Endodermal cell (in vitro differentiated cells): ENCODE results near the gene BTG2. TPM values are rescaled to one million over a fixed set of nuclear protein-coding genes. Genes with fewer than 3 reads are reported as not detected.

Experiments
- DNase-seq: peaks from one replicate; pipeline ENCODE4 v3.0.0-alpha.2; 2017
- H3K27ac ChIP-seq: 2 replicates; pipeline ENCODE4 v1.5.1; 2013; ENCODE audit warnings: mild to moderate bottlenecking, low read depth, low read length, moderate library complexity
- H3K27me3 ChIP-seq: 2 replicates; pipeline ENCODE4 v1.6.1; 2013; ENCODE audit warnings: mild to moderate bottlenecking, low read length, moderate library complexity; ENCODE audit not compliant: insufficient read depth, control insufficient read depth, poor library complexity, severe bottlenecking
- H3K36me3 ChIP-seq: 2 replicates; pipeline ENCODE4 v1.7.0; 2013; ENCODE audit warnings: mild to moderate bottlenecking, low read length, moderate library complexity; ENCODE audit not compliant: control insufficient read depth, insufficient read depth
- H3K4me1 ChIP-seq: one replicate; pipeline ENCODE4 v1.7.0; 2013; ENCODE audit warnings: low read length; ENCODE audit not compliant: control insufficient read depth, insufficient read depth
- H3K4me3 ChIP-seq: 2 replicates; pipeline ENCODE4 v1.5.1; 2013; ENCODE audit warnings: mild to moderate bottlenecking, low read length, moderate library complexity
- H3K9ac ChIP-seq: 2 replicates; pipeline ENCODE4 v1.6.1; 2013; ENCODE audit warnings: mild to moderate bottlenecking, low read length, moderate library complexity; ENCODE audit not compliant: poor library complexity, severe bottlenecking; ENCODE audit errors: extremely low read depth
- H3K9me3 ChIP-seq: 2 replicates; pipeline ENCODE4 v1.6.1; 2013; ENCODE audit warnings: mild to moderate bottlenecking, low read length, moderate library complexity; ENCODE audit not compliant: control insufficient read depth
- H3K27ac Mint-ChIP-seq: 2 replicates; pipeline ENCODE4 v1.8.0; 2020; ENCODE audit warnings: mixed read lengths
- H3K27me3 Mint-ChIP-seq: 2 replicates; pipeline ENCODE4 v1.8.0; 2021; ENCODE audit warnings: mild to moderate bottlenecking, mixed read lengths; ENCODE audit not compliant: insufficient read depth
- H3K36me3 Mint-ChIP-seq: 2 replicates; pipeline ENCODE4 v1.8.0; 2020; ENCODE audit warnings: low read depth, mixed read lengths
- H3K4me1 Mint-ChIP-seq: 2 replicates; pipeline ENCODE4 v1.8.0; 2020; ENCODE audit warnings: mixed read lengths
- H3K4me3 Mint-ChIP-seq: 2 replicates; pipeline ENCODE4 v1.8.0; 2020; ENCODE audit warnings: mild to moderate bottlenecking, moderate library complexity, mixed read lengths
- H3K9me3 Mint-ChIP-seq: 2 replicates; pipeline ENCODE4 v1.8.0; 2020; ENCODE audit warnings: mild to moderate bottlenecking, mixed read lengths
- CTCF ChIP-seq: fragments of 200-600 bp; sonication (generic); conservative IDR thresholded peaks from 2 replicates; pipeline ENCODE4 v1.5.0; 2021; ENCODE audit warnings: antibody characterized with exemption, mild to moderate bottlenecking
- WGBS, 2 experiments: methylation state at CpG; one replicate each; pipeline versions ENCODE4 v1.1.5 to v1.1.7; 2013; ENCODE audit warnings: missing lambda C conversion rate in 2 of 2, mixed read lengths in 1 of 2; ENCODE audit not compliant: insufficient coverage in 1 of 2, insufficient read length in 1 of 2; 5-methylcytosine and 5-hydroxymethylcytosine counted together
- total RNA-seq, 2 donors: library from RNA; stranded (reverse); fragmentation: NEBNext Ultra II Directional in 1 of 2; extraction: Animal tissue kit (Norgen Biotek cat#: 25700) in 1 of 2; gene quantifications; 2 replicates in 1 of 2; 3 replicates in 1 of 2; pipeline ENCODE4 v1.2.1, GENCODE V29; 2021

The BTG2 gene
- total RNA-seq, 2 donors from 2014 or later: 49.8 to 54.6 TPM

DNA sequence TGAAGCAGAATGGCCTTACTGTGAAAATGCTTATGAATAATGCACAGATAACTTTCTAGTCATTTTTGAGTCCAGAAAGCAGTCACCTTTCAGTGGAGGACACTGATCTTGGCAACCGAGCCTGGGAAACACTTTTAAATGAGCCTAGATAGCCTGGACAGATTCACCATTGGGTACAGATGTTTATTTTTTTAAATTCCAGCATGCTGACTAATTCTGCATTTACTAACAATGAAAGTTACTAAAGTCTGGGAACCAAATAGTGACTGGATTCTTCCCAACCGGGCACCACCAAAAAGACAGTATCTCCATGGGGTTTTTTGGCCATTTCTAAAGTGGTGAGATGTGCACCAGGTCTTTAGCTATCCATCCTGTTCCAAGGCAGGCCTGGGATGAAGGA is 48.9 kb downstream of the BTG2 start:
- Histone ChIP-seq H3K4me1 (peaks cover 8% of the 10 kb centered on the region), H3K9ac (no peak overlapping the region), H3K36me3 (no peaks in the 10 kb centered on the region), H3K27ac (no peak overlapping the region), H3K9me3 (no peaks in the 10 kb centered on the region), H3K4me3 (no peak overlapping the region), H3K27me3 (no peaks in the 10 kb centered on the region)
- no peak for TF ChIP-seq CTCF
- H3K4me1 Mint-ChIP-seq: peaks cover 22% of the 10 kb centered on the region
- H3K9me3 Mint-ChIP-seq: no peaks in the 10 kb centered on the region
- 96 to 100% methylated on average over 2 of the region's 2 CpGs for WGBS, 2 experiments
- no peak overlapping the region for H3K4me3 Mint-ChIP-seq
- peaks cover 56% of the 10 kb centered on the region for H3K27me3 Mint-ChIP-seq
- no peak overlapping the region for H3K27ac Mint-ChIP-seq
- DNase-seq: no peak
- no peaks in the 10 kb centered on the region for H3K36me3 Mint-ChIP-seq

DNA sequence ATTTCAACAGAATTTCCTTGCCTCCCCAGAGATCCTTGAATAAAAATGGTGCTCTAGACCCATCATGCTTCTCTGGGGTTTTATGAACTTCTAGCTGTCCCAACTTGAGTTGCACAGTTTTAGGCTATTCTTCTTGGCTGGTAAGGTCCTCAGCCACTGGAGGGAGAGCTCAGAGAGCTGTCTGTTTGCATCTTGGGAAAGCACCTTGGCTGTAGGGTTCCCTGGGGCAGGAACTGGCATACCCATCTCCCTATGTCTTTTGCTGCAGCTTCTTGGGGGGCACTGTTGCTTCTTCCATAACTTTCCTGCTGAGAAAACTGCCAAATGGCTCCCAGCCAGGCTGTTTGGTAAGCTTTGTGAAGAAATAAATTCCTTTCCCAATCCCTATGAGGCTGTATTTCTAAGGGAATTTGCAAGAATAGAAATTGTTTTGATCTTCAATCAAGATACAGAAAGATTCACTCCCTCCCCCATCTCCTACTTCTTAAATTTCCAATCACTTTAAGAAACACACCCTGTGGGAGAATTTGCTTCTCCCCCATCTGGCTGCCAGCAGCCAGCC is 53.8 kb downstream of the BTG2 start:
- H3K36me3 ChIP-seq: no peaks in the 10 kb centered on the region
- H3K9me3 Mint-ChIP-seq: no peaks in the 10 kb centered on the region
- TF ChIP-seq CTCF: no peak
- peaks cover 47% of the 10 kb centered on the region for H3K27me3 Mint-ChIP-seq
- no peak for DNase-seq
- H3K27ac Mint-ChIP-seq: no peak overlapping the region
- no peak overlapping the region for H3K9ac ChIP-seq
- no peaks in the 10 kb centered on the region for H3K36me3 Mint-ChIP-seq
- no peak overlapping the region for H3K4me3 ChIP-seq
- no peak overlapping the region for H3K27ac ChIP-seq
- H3K27me3 ChIP-seq: no peaks in the 10 kb centered on the region
- peaks cover 20% of the 10 kb centered on the region for H3K4me1 Mint-ChIP-seq
- peaks cover 8% of the 10 kb centered on the region for H3K4me1 ChIP-seq
- no peaks in the 10 kb centered on the region for H3K9me3 ChIP-seq
- H3K4me3 Mint-ChIP-seq: no peak overlapping the region

Other genes starting within 250 kb of the BTG2 start
- not detected for gene MYOG, start 219.5 kb upstream of the BTG2 start, total RNA-seq
- 1 to 10 TPM; 2.0 to 2.1 TPM for gene ADORA1, start 177.8 kb upstream of the BTG2 start, total RNA-seq
- gene MYBPH, start 129.7 kb upstream of the BTG2 start, total RNA-seq: not detected
- gene CHI3L1, start 118.8 kb upstream of the BTG2 start, total RNA-seq: 1 to 10 TPM in 1 of 2 donors, under 1 TPM in 1; 0.18 to 1.1 TPM
- gene CHIT1, start 75.8 kb upstream of the BTG2 start, total RNA-seq: under 1 TPM in 1 of 2 donors, not detected in 1; 0.07 TPM
- 1 to 10 TPM; 2.9 to 4.8 TPM for gene FMOD, start 45.6 kb downstream of the BTG2 start, total RNA-seq
- gene PRELP, start 170.3 kb downstream of the BTG2 start, total RNA-seq: 1 to 10 TPM in 1 of 2 donors, under 1 TPM in 1; 0.66 to 3.9 TPM
- gene OPTC, start 188.6 kb downstream of the BTG2 start, total RNA-seq: under 1 TPM; 0.26 to 0.42 TPM